IMR-90 (cell line): Measurements from ENCODE around the gene TMEM269. TPM values are rescaled to one million over a fixed set of nuclear protein-coding genes. Genes with fewer than 3 reads are reported as not detected.

Source experiments
- ATAC-seq: fragments of 200-7000 bp; cut with Tn5 transposase; 2 replicates; pipeline ENCODE4 v1.9.1; 2020; ENCODE audit warnings: low read depth, mild to moderate bottlenecking, moderate library complexity
- BruUV-seq: library from RNA; stranded (reverse); fragments of 400-500 nt; replicated peaks from 2 replicates; lab custom pipeline; 2021; lab: Mats Ljungman, UMichigan
- CTCF ChIA-PET: fragments of 300-600 bp; formaldehyde crosslinking; extraction: SDS; loops from one replicate; lab custom pipeline; 2021; ENCODE audit warnings: antibody characterized with exemption; lab: Yijun Ruan, JAX
- POLR2A ChIA-PET: fragments of 300-600 bp; sonication (Branson Sonifier 250); formaldehyde crosslinking; loops from one replicate; lab custom pipeline; 2022; ENCODE audit warnings: antibody characterized with exemption; ENCODE audit not compliant: unreplicated experiment; lab: Charles Lee
- DNase-seq: peaks from one replicate; pipeline ENCODE4 v3.0.0; 2013
- H2AFZ ChIP-seq: replicated peaks from 2 replicates; pipeline ENCODE3; 2013; ENCODE audit warnings: low read length, mild to moderate bottlenecking; ENCODE audit not compliant: poor library complexity
- H2AK5ac ChIP-seq: 2 replicates; pipeline ENCODE4 v1.6.1; 2013; ENCODE audit warnings: low read depth, low read length, inconsistent platforms
- H2AK9ac ChIP-seq: replicated peaks from 2 replicates; pipeline ENCODE3; 2013; ENCODE audit warnings: mild to moderate bottlenecking, low read depth, low read length, moderate library complexity; ENCODE audit not compliant: poor library complexity
- H2BK120ac ChIP-seq: 2 replicates; pipeline ENCODE4 v1.6.1; 2013; ENCODE audit warnings: low read depth, low read length, inconsistent platforms
- H2BK15ac ChIP-seq: 3 replicates; pipeline ENCODE4 v1.6.1; 2013; ENCODE audit warnings: low read depth, low read length, inconsistent platforms
- H2BK20ac ChIP-seq: 2 replicates; pipeline ENCODE4 v1.6.1; 2013; ENCODE audit warnings: low read depth, mild to moderate bottlenecking, inconsistent platforms, low read length, moderate library complexity
- H2BK5ac ChIP-seq: 2 replicates; pipeline ENCODE4 v1.6.1; 2013; ENCODE audit warnings: mild to moderate bottlenecking, low read depth, low read length, inconsistent platforms; ENCODE audit not compliant: poor library complexity, severe bottlenecking
- H3K14ac ChIP-seq: replicated peaks from 2 replicates; pipeline ENCODE4 v1.6.1; 2013; ENCODE audit warnings: low read depth, low read length, inconsistent platforms
- H3K18ac ChIP-seq: 2 replicates; pipeline ENCODE4 v1.6.1; 2013; ENCODE audit warnings: low read depth, low read length, control low read depth
- H3K23ac ChIP-seq: 2 replicates; pipeline ENCODE4 v1.6.1; 2013; ENCODE audit warnings: low read depth, low read length, inconsistent platforms
- H3K27ac ChIP-seq: 2 replicates; pipeline ENCODE4 v1.5.1; 2013; ENCODE audit warnings: mild to moderate bottlenecking, control low read depth, low read length; ENCODE audit not compliant: insufficient read depth
- H3K27me3 ChIP-seq: 2 replicates; pipeline ENCODE4 v1.6.1; 2013; ENCODE audit warnings: low read length; ENCODE audit not compliant: control insufficient read depth, insufficient read depth
- H3K36me3 ChIP-seq: 2 replicates; pipeline ENCODE4 v1.6.1; 2013; ENCODE audit warnings: low read length, mixed read lengths; ENCODE audit not compliant: control insufficient read depth, insufficient read depth
- H3K4ac ChIP-seq: 2 replicates; pipeline ENCODE4 v1.6.1; 2013; ENCODE audit warnings: low read depth, low read length, inconsistent platforms
- H3K4me1 ChIP-seq: 2 replicates; pipeline ENCODE4 v1.6.1; 2013; ENCODE audit warnings: low read length, mixed read lengths; ENCODE audit not compliant: control insufficient read depth, insufficient read depth
- H3K4me2 ChIP-seq: 2 replicates; pipeline ENCODE4 v1.6.1; 2013; ENCODE audit warnings: low read depth, mild to moderate bottlenecking, control low read depth, low read length, moderate library complexity
- H3K4me3 ChIP-seq: 2 replicates; pipeline ENCODE4 v1.5.1; 2013; ENCODE audit warnings: low read depth, mild to moderate bottlenecking, control low read depth, low read length, moderate library complexity; ENCODE audit not compliant: insufficient read depth
- H3K56ac ChIP-seq: 2 replicates; pipeline ENCODE4 v1.6.1; 2013; ENCODE audit warnings: low read length, inconsistent platforms; ENCODE audit not compliant: insufficient read depth; ENCODE audit errors: extremely low read depth
- H3K79me1 ChIP-seq, 2 experiments: 2 replicates each; pipeline ENCODE4 v1.6.1; 2013; ENCODE audit warnings: low read length in 2 of 2, inconsistent platforms in 1 of 2, low read depth in 1 of 2
- H3K9ac ChIP-seq: 2 replicates; pipeline ENCODE4 v1.6.1; 2013; ENCODE audit warnings: low read depth, low read length, control low read depth
- H3K9me1 ChIP-seq: 2 replicates; pipeline ENCODE4 v1.6.1; 2013; ENCODE audit warnings: low read length, inconsistent platforms; ENCODE audit not compliant: insufficient read depth
- H3K9me3 ChIP-seq: 2 replicates; pipeline ENCODE4 v1.6.1; 2013; ENCODE audit warnings: low read length; ENCODE audit not compliant: control insufficient read depth, insufficient read depth
- H4K20me1 ChIP-seq: 2 replicates; pipeline ENCODE4 v1.6.1; 2013; ENCODE audit warnings: low read length, inconsistent platforms; ENCODE audit not compliant: insufficient read depth
- H4K5ac ChIP-seq: 2 replicates; pipeline ENCODE4 v1.6.1; 2013; ENCODE audit warnings: mild to moderate bottlenecking, low read depth, low read length, control low read depth
- H4K8ac ChIP-seq, 2 experiments: 2 replicates each; pipeline ENCODE4 v1.6.1; 2013; ENCODE audit warnings: low read depth in 2 of 2, low read length in 2 of 2, control low read depth in 1 of 2, inconsistent platforms in 1 of 2
- H4K91ac ChIP-seq: 2 replicates; pipeline ENCODE4 v1.6.1; 2013; ENCODE audit warnings: low read depth, low read length, inconsistent platforms; ENCODE audit not compliant: insufficient read depth
- BHLHE40 ChIP-seq: fragments of 150-350 bp; IDR thresholded peaks from 2 replicates; pipeline ENCODE4 v1.6.1; 2016; ENCODE audit warnings: mild to moderate bottlenecking, low read depth, low read length
- CHD1 ChIP-seq: IDR thresholded peaks from 2 replicates; pipeline ENCODE4 v1.6.1; 2012; ENCODE audit warnings: low read depth, low read length, improper control_type of control experiment
- FOS ChIP-seq: fragments of 150-350 bp; IDR thresholded peaks from 2 replicates; pipeline ENCODE4 v1.6.1; 2016; ENCODE audit warnings: low read depth, low read length
- MAZ ChIP-seq: IDR thresholded peaks from 2 replicates; pipeline ENCODE4 v1.6.1; 2012; ENCODE audit warnings: low read depth, mild to moderate bottlenecking, low read length, improper control_type of control experiment, moderate library complexity, borderline replicate concordance
- MXI1 ChIP-seq: IDR thresholded peaks from 2 replicates; pipeline ENCODE4 v1.6.1; 2012; ENCODE audit warnings: low read depth, mild to moderate bottlenecking, low read length, moderate library complexity, borderline replicate concordance
- NFE2L2 ChIP-seq: fragments of 150-350 bp; IDR thresholded peaks from 2 replicates; pipeline ENCODE4 v1.6.1; 2016; ENCODE audit warnings: low read depth, mild to moderate bottlenecking, low read length
- RAD21 ChIP-seq: IDR thresholded peaks from 2 replicates; pipeline ENCODE4 v1.6.1; 2012; ENCODE audit warnings: low read length, improper control_type of control experiment
- RCOR1 ChIP-seq: IDR thresholded peaks from 2 replicates; pipeline ENCODE4 v1.6.1; 2012; ENCODE audit warnings: mild to moderate bottlenecking, low read length, improper control_type of control experiment; ENCODE audit not compliant: insufficient replicate concordance
- SMC3 ChIP-seq: fragments of 150-350 bp; IDR thresholded peaks from 2 replicates; pipeline ENCODE4 v1.6.1; 2016; ENCODE audit warnings: low read depth, mild to moderate bottlenecking, antibody characterized with exemption, low read length, moderate library complexity
- dilution Hi-C: fragments of 300-500 bp; cut with HindIII; formaldehyde crosslinking; loops from one replicate; pipeline ENCODE4 v1.14.3; 2018; ENCODE audit warnings: low sequenced_read_pairs; ENCODE audit not compliant: unreplicated experiment
- in situ Hi-C: fragments of 300-500 bp; cut with MboI; formaldehyde crosslinking; loops from 3 replicates; pipeline ENCODE4 v1.14.3; 2019; ENCODE audit warnings: low sequenced_read_pairs, inconsistent platforms, mixed read lengths
- intact Hi-C: fragments of 100-400 bp; cut with micrococcal nuclease; formaldehyde crosslinking; loops from 2 replicates; pipeline ENCODE4 v1.10.0; 2022
- polyA plus RNA-seq, 3 experiments: library from polyadenylated mRNA; depleted of rRNA; stranded (reverse); fragments of >200 nt; gene quantifications; 2 replicates each; pipeline ENCODE4 v1.2.3, GENCODE V29; 2012; ENCODE audit warnings: low replicate concordance in 1 of 3
- total RNA-seq: library from RNA; depleted of rRNA; stranded (reverse); fragments of >200 nt; gene quantifications from 2 replicates; pipeline ENCODE4 v1.2.3, GENCODE V29; 2012
- TF ChIP-seq, protein P1 (sequence below): fragments of 150-350 bp; IDR thresholded peaks from 2 replicates; pipeline ENCODE4 v1.6.1; 2016; ENCODE audit warnings: low read depth, mild to moderate bottlenecking, low read length, moderate library complexity, borderline replicate concordance

TMEM269 gene
- total and polyA plus RNA-seq, 2 of the 4 experiments (the other 2 are of a cell fraction): not detected

DNA sequence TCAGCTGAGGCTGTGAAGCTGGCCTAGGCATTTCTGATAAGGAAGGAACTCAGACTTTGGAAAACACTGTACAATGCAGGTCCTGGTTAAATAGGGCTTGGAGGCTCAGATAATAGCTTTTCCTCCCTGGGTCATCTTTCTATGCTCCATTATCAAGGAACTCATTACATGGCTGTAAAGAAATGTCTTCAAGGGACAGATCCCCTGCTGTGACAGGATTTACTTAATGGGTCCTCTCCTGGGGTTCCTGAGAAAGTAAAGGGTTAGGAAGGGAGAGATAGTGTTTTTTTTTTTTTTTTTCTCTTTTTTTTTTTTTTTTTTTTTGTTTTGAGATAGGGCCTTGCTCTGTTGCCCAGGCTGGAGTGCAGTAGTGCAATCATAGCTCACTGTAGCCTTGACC lies 46.5 kb downstream of the TMEM269 start:
- no peaks in the 10 kb centered on the region for H3K9me3 ChIP-seq
- ChIA-PET POLR2A (no interaction called here), CTCF (no interaction called here)
- H3K14ac ChIP-seq: no peak overlapping the region
- DNase-seq (no peak), ATAC-seq (no peak)
- no peaks in the 10 kb centered on the region for H3K27me3 ChIP-seq
- H4K5ac ChIP-seq: no peak overlapping the region
- no peak overlapping the region for H2BK20ac ChIP-seq
- no peak overlapping the region for H3K18ac ChIP-seq
- no peaks in the 10 kb centered on the region for H4K20me1 ChIP-seq
- dilution Hi-C loops (no loop called here), intact Hi-C loops (no loop called here), in situ Hi-C loops (no loop called here)
- no peaks in the 10 kb centered on the region for H3K79me1 ChIP-seq
- no TSS peak for BruUV-seq
- H3K4me3 ChIP-seq: no peak overlapping the region
- H3K23ac ChIP-seq: no peak overlapping the region
- no peak overlapping the region for H4K8ac ChIP-seq
- H3K9me1 ChIP-seq: peaks cover 6% of the 10 kb centered on the region
- no peak overlapping the region for H2BK120ac ChIP-seq
- no peak overlapping the region for H2AFZ ChIP-seq
- TF ChIP-seq FOS: no peak
- no peak for TF ChIP-seq NFE2L2
- TF ChIP-seq, protein P1, sequence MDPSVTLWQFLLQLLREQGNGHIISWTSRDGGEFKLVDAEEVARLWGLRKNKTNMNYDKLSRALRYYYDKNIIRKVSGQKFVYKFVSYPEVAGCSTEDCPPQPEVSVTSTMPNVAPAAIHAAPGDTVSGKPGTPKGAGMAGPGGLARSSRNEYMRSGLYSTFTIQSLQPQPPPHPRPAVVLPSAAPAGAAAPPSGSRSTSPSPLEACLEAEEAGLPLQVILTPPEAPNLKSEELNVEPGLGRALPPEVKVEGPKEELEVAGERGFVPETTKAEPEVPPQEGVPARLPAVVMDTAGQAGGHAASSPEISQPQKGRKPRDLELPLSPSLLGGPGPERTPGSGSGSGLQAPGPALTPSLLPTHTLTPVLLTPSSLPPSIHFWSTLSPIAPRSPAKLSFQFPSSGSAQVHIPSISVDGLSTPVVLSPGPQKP: no peak
- TF ChIP-seq CHD1: no peak
- TF ChIP-seq BHLHE40: no peak
- no peak for TF ChIP-seq MAZ
- TF ChIP-seq MXI1: no peak
- no peak for TF ChIP-seq RCOR1
- no peak for TF ChIP-seq RAD21
- no peak for TF ChIP-seq SMC3
- H2AK5ac ChIP-seq: no peak overlapping the region
- no peak overlapping the region for H4K91ac ChIP-seq
- H3K27ac ChIP-seq: no peak overlapping the region
- no peak overlapping the region for H3K4ac ChIP-seq
- H2AK9ac ChIP-seq: no peak overlapping the region
- no peaks in the 10 kb centered on the region for H3K4me1 ChIP-seq
- H3K36me3 ChIP-seq: peaks cover 12% of the 10 kb centered on the region; the same call in 1 of the 2 replicates
- H2BK5ac ChIP-seq: no peak overlapping the region
- H2BK15ac ChIP-seq: no peak overlapping the region
- H3K9ac ChIP-seq: no peak overlapping the region
- no peak overlapping the region for H3K4me2 ChIP-seq
- H3K56ac ChIP-seq: no peak overlapping the region
